A204.1 (cell line): ENCODE results near the gene LAMA2.

Source experiments
- FAIRE-seq: peaks from 2 replicates; lab custom pipeline; 2012; peaks lifted over from hg19 to GRCh38; lab: Jason Lieb, UNC

The LAMA2 gene

DNA sequence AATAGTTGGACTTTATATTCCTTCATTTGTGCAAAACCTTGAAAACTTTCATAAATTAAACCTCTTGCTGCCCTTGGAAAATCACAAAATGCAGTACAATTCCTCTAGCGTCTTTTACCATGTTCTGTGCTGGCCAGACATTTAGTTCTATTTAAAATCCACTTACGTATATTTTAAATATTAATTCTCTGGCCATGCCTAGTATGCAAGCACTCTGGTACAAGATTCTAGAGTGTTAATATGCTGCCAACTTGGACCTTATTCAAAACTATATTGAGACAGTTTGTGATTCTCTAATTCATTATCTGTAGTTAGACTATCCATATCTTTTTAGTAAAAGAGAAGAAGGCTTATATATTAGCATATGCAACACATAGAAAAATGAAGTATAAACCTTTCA, 498.9 kb downstream of the LAMA2 start:
- FAIRE-seq: no peak

DNA sequence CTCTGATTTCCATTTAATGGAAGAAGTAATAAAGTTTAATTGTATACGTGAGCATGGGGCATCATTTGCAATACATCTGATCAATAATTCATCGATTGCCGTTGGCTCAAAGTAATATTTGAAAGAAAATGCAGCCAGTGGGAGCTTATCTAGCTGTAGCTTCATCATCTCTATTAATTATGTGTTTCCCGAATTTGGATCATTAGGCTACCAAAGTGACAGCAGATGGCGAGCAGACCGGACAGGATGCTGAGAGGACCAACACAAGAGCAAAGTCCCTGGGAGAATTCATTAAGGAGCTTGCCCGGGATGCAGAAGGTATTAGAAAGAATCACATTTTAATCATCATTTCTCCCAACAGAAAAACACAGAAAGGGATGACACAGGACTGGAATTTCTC, 500.0 kb downstream of the LAMA2 start:
- no peak for FAIRE-seq

DNA sequence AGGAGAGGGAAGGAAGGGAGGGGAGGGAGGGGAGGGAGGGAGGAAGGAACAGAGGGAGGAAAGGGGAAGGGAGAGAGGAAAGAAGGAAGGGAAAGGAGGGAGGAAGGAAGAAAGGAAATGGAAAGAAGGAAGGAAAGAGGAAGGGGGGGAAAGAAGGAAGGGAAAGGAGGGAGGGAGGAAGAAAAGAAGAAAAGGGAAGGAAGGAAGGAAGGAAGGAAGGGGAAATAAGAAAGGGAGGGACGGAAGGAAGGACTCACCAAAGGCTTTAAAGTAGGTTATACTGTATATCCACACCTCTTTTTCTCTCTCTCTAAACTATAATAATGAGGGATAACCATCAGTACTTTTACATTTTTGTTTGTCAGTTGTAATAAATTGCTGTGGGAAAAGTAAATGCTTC, 502.2 kb downstream of the LAMA2 start:
- no peak for FAIRE-seq

DNA sequence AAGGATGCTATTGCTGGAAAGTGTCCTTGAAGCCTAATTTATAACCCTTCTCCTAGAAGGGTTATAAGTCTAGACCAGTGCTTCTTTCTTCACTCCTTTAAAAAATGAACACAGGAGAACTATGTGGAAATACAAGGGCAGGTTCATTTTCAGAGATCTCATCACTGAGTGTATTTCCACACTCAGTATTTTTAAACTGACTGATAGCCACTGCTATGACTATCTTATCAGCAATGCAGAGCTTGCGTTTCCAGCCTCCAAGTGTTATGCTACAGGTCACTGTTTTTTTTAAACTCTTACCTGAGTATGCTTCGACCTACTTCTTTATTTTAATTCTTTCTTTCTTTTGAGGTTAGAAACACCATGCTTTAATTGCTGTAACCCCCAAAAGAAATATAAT, 508.0 kb downstream of the LAMA2 start:
- no peak for FAIRE-seq

DNA sequence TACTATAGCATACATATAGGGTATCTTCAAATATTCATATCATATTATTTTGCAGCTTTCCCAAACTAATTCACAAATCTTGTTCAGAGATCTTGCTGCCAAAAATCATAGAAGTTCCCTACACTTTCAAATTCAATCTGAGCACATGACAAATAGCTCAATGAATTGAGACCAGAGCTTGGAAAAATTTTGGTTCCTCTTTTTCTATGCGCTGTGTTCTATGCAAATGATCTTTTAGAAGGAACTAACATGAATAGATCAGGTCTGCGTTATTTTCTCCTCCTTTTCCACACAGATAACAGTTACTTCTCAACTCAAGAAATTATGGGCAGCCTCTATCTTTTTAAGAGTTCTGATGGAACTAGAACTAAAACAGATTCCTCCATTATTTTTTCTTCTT, 510.7 kb downstream of the LAMA2 start:
- no peak for FAIRE-seq

DNA sequence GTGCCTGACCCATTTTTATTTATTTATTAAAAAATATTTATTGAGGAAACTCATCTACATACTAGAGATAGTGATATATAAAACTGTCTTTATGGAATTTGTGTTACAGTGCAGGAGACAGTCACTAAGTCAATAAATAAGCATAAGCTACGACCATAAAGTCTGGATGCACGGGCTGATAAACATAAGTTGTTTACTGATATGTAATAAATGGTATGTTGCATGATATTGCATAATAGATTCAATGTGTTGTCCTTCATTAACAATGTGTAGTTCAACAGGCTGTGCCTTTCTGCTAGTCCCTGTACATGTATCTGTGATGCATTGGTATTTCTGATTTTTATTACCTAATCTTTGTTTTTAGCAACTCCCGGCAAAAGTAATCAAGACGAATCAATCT, 515.8 kb downstream of the LAMA2 start:
- FAIRE-seq: no peak

DNA sequence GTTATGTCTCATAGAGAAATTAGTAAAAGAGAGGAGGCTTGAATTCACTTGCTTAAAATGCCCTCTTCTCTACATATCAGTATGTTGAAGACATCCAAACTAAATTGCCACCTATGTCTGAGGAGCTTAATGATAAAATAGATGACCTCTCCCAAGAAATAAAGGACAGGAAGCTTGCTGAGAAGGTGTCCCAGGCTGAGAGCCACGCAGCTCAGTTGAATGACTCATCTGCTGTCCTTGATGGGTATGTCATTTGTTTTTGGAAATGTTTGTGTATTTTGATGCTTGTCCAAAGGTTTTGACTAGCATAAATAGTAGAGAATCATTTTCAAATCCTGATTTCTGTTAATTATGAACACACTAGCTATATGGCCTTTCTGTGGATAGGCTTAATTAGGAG, 519.3 kb downstream of the LAMA2 start:
- no peak for FAIRE-seq

DNA sequence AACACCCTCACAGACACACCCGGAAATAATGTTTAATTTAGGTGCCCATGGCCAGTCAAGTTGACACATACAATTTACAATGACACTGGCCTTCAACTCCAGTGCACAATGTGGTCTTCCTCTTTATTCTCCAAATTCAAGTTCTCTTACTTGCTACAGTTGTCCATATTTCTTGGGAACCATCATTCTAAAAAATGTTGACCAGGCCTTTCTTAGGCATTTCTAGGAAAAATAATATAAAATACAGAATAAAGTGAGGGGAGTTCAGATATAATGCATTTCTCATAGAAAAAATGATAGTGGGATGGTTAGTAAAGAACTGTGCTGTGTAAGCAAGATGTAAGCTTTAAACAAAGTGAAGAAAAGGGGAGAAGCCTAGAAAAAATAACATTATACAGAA, 528.2 kb downstream of the LAMA2 start:
- no peak for FAIRE-seq

DNA sequence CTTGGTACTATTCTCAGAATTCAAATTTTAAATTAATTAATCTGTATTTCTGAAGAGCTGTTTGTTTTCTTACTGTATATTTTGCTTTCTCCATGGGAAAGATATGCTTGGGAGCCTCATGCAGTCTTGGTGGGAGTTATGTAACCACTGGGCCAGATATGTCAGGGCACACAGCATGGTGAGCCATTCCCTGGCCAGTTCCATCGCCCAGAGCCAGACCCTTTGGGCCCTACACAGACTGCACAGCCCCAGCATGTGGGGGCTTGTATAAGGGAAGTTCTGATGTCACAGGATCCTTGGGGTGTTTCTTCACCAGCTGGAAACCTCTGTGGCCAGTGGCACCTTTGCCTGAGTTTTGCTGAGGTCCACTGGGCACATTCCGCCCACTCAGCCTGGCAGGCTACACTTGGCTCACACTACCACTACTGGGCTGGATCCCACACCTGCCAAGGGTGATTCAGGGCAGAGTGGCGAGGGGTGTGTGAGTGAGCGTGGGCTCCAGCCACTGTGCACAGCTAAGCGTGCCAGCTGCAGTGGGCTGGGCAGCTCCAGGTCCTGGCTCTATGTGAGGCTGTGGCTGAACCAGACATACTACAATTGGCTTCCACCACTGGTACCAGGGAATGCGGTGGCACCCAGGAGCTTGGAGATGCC, 533.5 kb downstream of the LAMA2 start:
- no peak for FAIRE-seq

DNA sequence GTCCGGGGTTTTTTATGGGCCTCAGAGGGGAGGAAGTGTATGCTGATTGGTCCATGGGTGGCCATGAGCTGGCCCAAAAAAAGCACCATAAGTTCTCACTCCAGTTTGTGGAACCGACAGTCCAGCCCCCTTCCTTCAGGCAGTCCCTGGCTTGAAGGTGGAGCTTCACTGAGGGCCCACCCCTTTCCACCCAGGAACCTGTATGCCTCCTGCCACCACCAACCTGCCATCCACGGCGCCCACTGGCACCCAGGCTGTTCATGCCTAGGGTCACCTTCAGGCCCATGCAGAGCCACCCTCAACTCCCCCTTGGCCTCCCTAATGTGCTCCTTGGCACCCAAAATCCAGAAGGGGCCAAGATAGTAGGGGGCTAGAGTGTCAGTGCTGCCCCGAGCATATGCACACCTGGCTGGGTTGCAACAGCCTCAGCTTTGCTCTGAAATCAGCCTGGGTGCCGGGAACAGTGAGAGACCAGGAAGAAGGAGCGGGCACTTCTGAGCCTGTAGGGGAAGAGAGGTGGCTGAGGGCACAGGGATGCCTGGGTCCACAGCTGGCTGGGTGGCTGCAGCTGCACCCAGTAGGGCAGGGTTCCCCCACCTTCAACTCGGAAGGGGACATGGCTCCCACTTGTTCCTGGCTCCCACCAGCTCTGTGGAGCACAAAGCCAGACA, 534.6 kb downstream of the LAMA2 start:
- FAIRE-seq: no peak

DNA sequence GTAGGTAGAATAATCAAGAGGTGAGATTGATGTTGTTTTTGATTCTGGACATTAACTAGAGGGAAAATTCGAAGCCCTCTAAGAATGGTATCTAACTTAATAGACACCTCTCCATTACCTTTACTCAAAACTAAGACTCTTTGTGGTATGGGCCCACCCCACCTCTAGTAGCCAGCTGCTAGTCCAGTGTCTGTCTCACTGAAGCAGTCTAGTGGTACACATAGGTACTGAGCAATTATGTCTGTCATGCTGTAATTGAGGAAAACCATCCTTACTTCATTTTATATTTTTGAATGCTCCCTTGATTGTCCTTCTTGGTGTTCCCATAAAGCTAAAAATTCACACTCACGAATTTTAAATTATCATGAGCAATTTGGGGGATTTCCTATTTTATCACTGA, 536.4 kb downstream of the LAMA2 start:
- no peak for FAIRE-seq

DNA sequence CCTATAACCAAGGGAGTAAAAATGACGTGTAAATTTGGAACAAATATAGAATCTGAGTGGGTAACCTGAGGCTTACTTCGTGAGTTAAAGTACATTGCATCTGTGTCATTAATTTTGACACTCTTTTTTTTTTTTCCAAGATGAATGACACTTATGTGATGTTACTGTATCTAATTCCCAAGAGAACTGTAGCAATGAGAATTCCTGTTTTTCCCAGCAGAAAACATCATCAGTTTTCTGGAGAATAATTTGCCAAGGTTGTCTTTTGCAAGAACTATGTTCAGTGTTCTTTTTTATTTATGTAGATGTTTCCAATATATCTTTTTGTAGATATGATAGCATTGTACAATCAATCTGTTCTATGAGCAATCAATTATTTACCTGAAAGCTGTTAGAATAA, 543.4 kb downstream of the LAMA2 start:
- FAIRE-seq: no peak

DNA sequence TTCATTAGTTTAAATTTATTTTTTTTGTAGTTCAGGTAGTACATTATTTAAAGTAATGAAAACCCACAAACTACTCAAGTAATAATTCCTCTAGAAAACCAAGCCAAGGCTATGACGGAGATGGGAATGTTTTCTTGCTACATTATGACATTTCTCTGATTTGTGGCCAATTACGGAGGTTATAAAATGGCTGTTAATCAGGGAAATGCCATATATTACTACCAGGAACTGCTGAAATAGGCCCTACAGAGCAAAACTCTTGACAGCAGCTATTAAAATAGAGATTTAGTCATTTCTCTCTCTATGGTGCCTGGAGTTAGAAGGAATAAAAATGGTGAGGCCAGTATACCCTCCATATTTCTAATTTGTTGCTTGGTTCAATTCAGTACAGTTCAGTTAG, 547.0 kb downstream of the LAMA2 start:
- no peak for FAIRE-seq

DNA sequence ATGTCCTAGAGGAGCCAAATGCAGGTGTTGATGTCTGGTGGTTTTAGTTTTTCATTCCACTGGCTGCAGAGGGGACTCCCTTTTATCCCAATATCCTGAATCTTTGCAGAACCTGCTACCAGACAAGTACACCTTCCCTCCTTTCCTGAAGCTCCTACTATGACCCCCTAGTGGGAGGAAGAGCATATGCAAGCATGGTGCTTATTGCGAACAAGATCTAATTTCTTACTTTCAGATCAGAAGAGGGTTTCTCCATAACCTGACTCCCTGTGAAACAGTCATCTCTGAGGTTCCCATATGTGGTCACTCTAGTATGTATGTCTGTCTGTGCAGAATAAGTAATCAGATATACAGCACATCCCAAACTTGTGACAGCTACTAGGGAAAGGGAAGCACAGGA, 549.8 kb downstream of the LAMA2 start:
- no peak for FAIRE-seq

DNA sequence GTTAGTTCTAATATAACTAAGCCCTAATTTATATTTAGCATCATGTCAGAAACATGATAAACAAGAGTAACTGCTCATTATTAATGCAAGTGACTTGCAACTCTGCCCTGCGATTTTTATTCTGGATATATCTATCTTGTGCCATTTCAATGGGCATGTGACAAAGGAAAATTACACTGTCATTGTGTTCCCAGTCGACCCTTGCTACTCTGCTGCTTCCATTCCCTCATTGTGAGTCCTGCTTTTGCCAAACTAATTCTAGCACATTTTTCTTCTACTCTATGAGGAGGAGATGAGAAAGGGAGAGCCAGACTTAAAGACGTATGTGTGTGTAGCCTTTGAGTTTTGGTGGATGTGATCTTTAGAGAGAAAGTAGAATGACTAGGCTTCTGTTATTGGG, 551.2 kb downstream of the LAMA2 start:
- no peak for FAIRE-seq

DNA sequence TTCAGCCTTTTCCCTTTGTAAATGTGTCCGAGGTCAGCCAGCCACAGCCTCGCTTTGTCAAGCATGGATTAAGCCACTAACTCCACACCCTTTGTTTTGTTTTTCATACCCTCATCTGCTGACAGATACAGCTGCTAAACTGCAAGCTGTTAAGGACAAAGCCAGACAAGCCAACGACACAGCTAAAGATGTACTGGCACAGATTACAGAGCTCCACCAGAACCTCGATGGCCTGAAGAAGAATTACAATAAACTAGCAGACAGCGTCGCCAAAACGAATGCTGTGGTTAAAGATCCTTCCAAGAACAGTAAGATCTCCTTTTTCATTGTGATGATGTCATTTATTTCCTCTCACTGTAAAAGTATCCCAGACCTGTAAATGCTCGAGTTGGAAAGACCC, 557.8 kb downstream of the LAMA2 start:
- FAIRE-seq: no peak

DNA sequence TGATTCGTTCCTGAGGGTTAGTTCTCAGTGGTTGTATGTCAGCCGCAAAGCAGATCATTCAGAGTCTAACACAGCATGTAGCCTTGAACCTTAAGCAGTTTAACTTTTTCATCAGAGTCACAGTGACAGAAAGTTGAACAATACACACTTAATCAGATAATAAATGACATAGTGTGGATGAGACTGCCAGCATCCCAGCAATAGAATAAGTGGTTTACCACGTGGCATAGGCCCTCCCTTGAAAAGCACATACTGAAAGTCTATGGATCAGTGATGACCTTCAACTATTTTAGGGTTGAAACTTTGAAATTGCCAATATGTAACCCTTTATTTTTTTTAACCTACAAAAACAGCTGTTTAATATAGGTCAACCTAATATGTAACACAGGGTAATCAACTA, 561.7 kb downstream of the LAMA2 start:
- FAIRE-seq: no peak

DNA sequence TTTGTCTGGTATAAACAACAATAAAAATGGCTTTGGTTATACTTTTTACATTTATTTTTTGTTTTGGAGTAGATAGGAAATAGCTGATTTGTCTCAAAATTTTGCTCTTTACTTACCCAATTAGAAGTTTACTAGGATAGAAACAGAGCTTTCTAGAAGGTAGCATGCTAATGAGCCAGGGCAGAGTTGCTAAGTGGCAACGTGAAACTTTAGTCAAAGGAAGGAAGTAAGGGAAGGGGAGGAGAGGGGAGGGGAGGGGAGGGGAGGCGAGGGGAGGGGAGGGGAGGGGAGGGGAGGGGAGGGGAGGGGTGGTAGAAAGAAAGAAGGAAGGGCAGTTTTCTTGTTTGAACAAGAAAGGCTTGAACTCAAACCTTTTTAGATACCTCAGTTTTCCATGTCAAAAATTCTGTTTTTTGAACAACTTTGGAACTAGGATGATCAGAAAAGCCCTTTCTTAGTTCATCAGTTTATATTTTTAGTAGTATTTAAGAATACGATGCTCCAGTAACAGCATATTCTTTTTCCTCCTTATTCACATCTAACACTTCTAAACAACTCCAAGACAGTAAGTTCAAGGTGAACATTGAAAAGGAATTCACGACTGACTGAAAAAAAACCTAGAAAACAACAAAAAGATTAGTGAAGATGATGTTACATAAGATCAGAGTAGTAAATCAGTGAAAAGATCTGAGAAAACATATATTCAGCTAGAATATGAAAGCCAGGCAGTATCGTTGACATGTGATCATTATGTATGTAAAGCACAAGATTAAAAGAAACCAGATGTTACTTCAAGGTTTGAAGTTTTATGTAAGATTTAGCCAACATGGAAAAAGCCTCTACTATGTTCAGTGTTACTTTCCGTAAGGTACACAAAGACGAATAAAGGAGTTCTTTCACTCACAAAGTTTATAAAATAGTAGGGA, 563.6 kb downstream of the LAMA2 start:
- FAIRE-seq: no peak

DNA sequence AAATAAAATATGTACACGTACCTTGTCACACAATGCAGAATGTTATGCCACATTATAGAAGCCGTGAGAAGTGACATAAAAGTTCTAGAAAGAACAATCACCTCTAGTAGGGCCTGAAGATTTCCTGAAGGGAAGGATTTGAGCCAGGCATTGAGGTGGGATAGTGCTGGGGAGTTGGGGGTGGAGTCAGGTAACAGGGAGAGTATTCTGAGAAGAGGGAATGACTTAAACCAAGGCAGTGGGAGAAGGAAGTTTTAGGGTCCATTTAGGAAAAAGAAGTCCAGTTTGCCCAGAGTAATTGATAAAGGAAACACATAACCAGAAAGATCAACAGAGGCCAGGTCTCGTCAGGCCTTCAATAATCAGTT, 564.2 kb downstream of the LAMA2 start:
- FAIRE-seq: no peak

DNA sequence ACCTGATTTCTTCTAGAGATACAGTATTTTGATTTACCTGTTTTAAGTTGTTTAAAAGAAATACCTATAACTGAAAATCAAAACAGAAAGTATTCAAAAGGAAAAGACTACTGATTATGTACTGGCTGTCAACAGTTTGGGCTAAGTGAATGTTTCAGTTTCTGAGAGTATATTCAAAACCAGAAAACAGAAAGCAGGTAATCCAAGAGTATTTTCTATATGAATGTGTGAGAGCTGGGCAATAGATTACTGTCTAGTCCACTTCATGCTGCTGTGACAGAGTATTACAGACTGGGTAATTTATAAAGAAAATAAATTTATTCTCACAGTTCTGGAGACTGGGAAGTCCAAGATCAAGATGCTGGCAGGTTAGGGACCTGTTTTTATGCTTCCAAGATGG, 566.0 kb downstream of the LAMA2 start:
- FAIRE-seq: no peak

DNA sequence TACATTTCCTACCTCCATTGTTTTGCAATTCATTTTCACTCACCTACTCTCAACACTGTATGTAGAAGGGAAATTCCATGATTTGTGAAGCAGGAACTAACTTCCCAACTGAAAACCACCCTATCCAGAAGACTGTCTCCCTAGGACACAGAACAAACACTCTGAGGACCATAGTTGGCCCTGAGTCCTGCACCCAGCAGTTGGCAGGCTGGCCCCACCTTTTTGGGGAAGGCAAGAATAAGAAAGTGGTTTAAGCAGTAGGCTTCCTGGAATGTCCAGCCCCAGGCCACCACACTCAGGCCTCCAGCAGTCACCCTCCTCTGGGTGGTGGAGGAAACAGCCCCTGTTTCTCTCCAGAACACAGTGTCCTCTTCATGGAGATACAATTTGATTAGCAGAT, 568.2 kb downstream of the LAMA2 start:
- no peak for FAIRE-seq

DNA sequence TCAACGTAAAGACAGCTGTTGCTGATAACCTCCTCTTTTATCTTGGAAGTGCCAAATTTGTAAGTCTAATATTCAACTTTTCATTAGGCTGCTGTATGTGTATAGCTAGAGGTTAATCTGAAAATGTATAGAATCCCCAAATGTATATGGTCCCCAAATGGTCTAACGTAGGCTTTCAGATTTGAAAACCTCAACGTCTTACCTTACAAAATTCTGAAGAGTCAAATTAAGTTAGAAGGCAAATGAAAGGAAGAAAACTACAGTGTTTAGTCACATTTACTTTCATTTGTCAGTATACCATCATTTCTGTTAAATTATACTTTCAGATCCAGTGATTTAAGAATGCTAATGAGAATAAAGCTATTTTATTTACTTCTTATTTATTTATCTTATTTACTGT, 570.1 kb downstream of the LAMA2 start:
- FAIRE-seq: no peak

DNA sequence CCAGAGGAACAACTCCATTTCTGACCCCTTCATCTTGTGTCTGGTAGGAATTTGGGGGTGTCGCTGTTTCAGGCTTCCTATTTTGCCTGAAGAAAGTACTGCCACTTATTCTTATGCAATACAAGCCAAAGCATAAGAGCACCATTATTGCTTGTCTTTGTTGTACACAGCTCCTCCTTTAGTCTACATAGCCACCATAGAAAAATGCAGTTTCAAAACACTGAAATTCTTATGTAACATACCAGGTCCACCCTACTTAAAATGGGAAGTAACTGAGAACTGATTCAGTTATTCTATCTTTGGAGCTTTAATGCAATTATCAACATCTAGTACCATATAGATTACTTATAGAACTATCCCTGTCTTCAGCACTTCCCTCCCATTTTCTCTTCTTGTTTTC, 571.5 kb downstream of the LAMA2 start:
- FAIRE-seq: no peak
